ENCODE data around the gene MCF2L2.

Gene MCF2L2

GRCh38 chr3:183360971-183361624 is 67.3 kb downstream of the MCF2L2 start:
- no peak for DNase-seq

- DNase-seq = no peak
These were observed 69.4 kb downstream of the MCF2L2 start for GRCh38 chr3:183359036-183359435.

- no peak for DNase-seq
These were observed 70.8 kb downstream of the MCF2L2 start for GRCh38 chr3:183357564-183358079.

- DNase-seq = no peak
These were observed 71.5 kb downstream of the MCF2L2 start for GRCh38 chr3:183356920-183357319.

- DNase-seq = no peak
These were observed 73.5 kb downstream of the MCF2L2 start for GRCh38 chr3:183354874-183355273.

- DNase-seq = no peak
These were observed 74.0 kb downstream of the MCF2L2 start for GRCh38 chr3:183354325-183354831.

- DNase-seq = no peak
These were observed 75.0 kb downstream of the MCF2L2 start for GRCh38 chr3:183353421-183353820.

GRCh38 chr3:183350164-183350563 is 78.3 kb downstream of the MCF2L2 start:
- DNase-seq = no peak

- DNase-seq = no peak
These were observed 78.8 kb downstream of the MCF2L2 start for GRCh38 chr3:183349421-183350157.

- DNase-seq = no peak
These were observed 85.6 kb downstream of the MCF2L2 start for GRCh38 chr3:183342824-183343223.

GRCh38 chr3:183341545-183342288 is 86.7 kb downstream of the MCF2L2 start:
- no peak for DNase-seq

GRCh38 chr3:183340222-183340621 is 88.2 kb downstream of the MCF2L2 start:
- DNase-seq = no peak

GRCh38 chr3:183339461-183340086 is 88.8 kb downstream of the MCF2L2 start:
- no peak for DNase-seq

GRCh38 chr3:183338520-183338919 is 89.9 kb downstream of the MCF2L2 start:
- DNase-seq = no peak

GRCh38 chr3:183332487-183332886 is 95.9 kb downstream of the MCF2L2 start:
- no peak for DNase-seq

GRCh38 chr3:183331498-183331897 is 96.9 kb downstream of the MCF2L2 start:
- DNase-seq = no peak

- no peak for DNase-seq
These were observed 97.5 kb downstream of the MCF2L2 start for GRCh38 chr3:183330881-183331280.

- DNase-seq = no peak
These were observed 98.9 kb downstream of the MCF2L2 start for GRCh38 chr3:183329543-183329942.

GRCh38 chr3:183328823-183329222 is 99.6 kb downstream of the MCF2L2 start:
- DNase-seq = no peak

- DNase-seq = no peak
These were observed 100.3 kb downstream of the MCF2L2 start for GRCh38 chr3:183328164-183328563.

GRCh38 chr3:183327343-183327742 is 101.1 kb downstream of the MCF2L2 start:
- DNase-seq = no peak

GRCh38 chr3:183324083-183324482 is 104.3 kb downstream of the MCF2L2 start:
- no peak for DNase-seq

GRCh38 chr3:183319371-183319770 is 109.0 kb downstream of the MCF2L2 start:
- no peak for DNase-seq
